AG09309 (cell line): Measurements from ENCODE around the gene CLDND2.

ENCODE experiments used
- DNase-seq: peaks from one replicate; pipeline ENCODE4 v3.0.0-alpha.2; 2010; ENCODE audit warnings: low read depth
- H3K4me3 ChIP-seq: 2 replicates; pipeline ENCODE4 v1.5.1; 2011; ENCODE audit warnings: mild to moderate bottlenecking, low read depth, low read length, moderate library complexity; ENCODE audit not compliant: control insufficient read depth
- TF ChIP-seq, protein P1 (sequence below): IDR thresholded peaks from 2 replicates; pipeline ENCODE4 v1.5.1; 2011; ENCODE audit warnings: mild to moderate bottlenecking, low read depth, low read length, inconsistent platforms; ENCODE audit not compliant: insufficient read depth, control insufficient read depth; ENCODE audit errors: missing control alignments

CLDND2 gene

DNA sequence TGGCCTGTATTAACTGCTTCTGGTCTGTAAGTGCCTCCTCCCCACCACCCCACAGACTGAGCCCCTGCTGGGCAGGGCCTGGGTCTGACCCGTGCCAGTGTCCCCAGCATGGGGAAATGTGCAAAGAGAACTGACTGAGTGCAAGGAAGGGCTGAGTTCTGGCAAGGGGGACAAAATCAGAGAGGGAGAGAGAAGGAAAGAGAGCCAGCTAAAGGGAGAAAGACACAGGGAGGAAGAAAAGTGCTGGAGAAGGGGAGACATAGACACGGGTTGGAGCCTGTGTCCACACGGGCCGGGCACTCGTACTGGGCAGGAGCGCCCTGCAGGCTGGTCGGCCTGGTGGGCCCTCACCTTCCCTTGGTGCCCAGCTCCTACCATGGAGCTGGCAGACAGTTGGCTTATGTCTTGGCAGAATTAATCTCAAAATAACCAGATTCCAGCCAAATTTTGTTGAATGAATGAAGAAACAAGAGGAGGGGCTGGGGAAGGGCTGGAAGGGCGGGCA, 2.4 kb upstream of the CLDND2 start:
- H3K4me3 ChIP-seq, result no peak overlapping the region
- DNase-seq, result no peak
- TF ChIP-seq, protein P1, sequence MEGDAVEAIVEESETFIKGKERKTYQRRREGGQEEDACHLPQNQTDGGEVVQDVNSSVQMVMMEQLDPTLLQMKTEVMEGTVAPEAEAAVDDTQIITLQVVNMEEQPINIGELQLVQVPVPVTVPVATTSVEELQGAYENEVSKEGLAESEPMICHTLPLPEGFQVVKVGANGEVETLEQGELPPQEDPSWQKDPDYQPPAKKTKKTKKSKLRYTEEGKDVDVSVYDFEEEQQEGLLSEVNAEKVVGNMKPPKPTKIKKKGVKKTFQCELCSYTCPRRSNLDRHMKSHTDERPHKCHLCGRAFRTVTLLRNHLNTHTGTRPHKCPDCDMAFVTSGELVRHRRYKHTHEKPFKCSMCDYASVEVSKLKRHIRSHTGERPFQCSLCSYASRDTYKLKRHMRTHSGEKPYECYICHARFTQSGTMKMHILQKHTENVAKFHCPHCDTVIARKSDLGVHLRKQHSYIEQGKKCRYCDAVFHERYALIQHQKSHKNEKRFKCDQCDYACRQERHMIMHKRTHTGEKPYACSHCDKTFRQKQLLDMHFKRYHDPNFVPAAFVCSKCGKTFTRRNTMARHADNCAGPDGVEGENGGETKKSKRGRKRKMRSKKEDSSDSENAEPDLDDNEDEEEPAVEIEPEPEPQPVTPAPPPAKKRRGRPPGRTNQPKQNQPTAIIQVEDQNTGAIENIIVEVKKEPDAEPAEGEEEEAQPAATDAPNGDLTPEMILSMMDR, result no peak

DNA sequence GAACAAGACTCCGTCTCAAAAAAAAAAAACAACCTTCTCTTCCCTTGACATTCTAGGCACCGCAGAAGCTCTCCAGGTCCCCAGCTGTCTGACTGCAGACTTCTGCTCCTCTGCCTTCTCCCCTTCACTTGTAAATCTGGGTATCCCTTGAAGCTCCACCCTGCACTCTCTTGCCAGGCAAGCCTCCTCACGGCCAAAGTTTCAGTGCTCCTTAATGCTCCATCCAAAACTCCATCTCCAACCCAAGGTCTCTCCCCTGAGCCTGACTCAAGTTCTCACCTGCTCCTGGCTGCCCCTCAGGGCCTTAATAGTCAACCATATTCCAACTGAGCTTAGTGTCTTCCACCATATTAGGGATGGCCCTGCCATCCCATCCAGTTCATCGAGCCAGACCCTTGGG, 1.4 kb upstream of the CLDND2 start:
- TF ChIP-seq, protein P1, result no peak
- H3K4me3 ChIP-seq, result no peak overlapping the region
- no peak for DNase-seq

DNA sequence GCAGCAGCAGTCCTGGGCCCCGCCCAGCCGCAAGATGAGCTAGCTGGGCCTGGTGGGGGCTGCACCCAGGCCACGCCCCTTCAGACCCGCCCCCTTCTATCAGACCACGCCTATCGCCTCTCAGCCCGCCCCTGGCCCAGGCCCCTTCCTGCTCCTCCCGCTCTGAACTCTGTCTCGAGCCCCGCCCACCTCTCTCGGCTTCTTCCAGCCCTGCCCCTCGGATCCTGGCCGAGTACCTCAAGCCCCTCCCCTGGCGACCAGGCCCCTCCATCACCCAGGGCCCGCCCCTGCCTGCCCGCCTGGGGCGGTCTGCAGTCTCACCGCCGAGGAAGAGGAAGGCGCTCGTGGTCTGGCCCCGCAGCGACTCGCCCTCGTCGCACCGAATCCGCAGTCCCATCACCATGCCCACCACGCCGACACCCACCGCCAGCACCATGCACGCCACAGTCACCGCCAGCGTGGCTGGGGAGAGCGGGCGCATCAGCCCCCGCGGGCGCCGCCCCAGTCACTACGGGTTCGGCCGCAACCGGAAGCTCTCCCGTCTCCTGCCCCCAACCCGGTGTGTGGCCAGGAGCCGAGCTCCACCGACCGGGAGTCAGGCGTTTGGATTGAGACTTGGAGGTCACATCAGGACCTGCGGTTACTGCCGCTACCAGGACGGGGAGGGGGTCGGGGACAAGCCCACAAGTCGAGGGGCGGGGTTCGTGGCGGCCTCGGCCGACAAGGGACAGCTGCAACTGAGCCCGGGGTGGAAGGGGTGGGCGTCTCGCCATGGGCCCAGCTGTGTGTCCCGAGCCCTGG, 1.0 kb downstream of the CLDND2 start:
- TF ChIP-seq, protein P1, result no peak
- peak; percentile 93 for DNase-seq
- peak overlapping the region; percentile 70 for H3K4me3 ChIP-seq

DNA sequence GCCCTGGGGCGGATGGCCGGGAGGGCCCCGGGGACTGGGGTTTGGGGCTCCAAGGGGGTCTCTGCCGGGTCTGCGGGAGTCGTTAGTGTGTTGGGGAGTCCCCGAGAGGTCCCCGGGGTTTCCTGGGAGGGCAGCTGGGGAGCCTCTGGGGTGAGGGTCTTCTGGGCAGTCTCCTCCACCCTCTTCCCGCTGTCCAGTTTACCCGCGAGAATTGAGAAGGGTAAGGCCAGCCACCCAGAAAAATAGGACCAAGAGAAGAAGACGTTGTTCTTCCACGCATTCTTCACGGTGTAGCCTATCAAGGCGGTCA, 1.6 kb downstream of the CLDND2 start:
- DNase-seq, result no peak
- TF ChIP-seq, protein P1, result no peak
- H3K4me3 ChIP-seq, result peak overlapping the region; percentile 70

DNA sequence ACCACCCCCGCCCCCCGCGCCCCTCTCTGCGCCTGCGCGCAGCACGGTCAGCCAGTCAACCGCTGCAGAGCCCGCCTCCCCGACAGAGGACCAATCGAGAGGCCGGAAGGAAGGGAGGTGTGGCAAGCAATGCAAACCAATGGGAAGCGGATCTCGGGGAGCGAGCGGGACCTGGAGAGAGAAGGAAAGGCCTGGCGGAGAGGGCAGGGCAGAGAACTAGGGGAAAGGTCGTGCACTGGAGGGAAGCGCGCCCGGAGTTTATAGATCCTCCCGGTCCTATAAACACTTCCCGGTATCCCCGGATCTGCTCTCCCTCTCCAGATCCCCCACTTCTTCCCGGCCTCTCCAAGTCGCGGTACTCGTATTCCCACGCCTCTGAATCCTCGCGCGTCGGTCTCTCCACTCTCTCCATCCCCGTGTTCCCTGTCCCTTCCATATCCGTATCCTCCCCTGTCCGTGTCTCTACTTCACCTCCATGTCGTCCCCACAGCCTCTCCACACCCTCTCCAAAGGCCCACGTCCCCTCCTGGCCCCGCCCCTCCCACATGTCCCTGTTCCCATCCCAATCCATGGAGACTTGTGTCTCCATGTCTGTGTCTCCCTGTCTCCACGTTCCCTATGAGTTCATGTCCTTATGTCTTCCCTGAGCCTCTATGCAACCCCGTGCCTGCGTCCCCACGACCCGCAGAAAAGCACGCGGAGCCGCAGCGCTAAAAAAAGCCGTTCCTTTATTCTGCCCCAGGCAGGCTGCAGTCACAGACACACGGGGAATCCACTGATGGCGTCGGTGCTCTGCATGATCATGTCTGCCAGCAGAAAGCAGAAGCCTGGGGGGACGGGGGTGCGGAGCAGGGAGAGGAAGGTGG, 2.2 kb downstream of the CLDND2 start:
- TF ChIP-seq, protein P1, result no peak
- peak overlapping the region; percentile 85 for H3K4me3 ChIP-seq
- peak; percentile 88 for DNase-seq

DNA sequence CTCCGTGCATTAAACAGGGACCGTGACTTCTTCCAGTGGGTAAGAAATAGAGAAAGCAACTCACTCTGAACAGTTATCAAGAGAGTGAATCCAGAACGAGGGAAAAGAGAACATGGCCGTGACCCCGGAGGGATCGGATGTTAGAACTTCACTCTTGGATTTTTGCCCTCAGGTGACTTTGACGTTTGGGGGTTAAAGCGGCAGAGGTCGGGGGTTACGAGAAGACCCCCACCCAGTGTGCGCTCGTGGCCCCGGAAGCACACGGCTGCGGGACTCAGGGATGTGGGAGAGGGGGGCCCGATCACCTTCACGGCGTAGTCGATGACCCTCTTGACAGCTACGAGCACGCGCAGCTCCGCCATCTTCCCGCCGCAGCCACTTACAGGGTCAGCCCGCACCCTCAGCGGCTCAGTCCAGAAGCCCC, 2.8 kb downstream of the CLDND2 start, which contains the start of gene ETFB:
TSS of gene ETFB (minus strand) at position 424 of the 424 bp plus-strand sequence. CDS start at position 362, 62 bp downstream.
- DNase-seq, result no peak
- TF ChIP-seq, protein P1, result no peak
- H3K4me3 ChIP-seq, result peak within 1 kb of the TSS; percentile 85
